PFSK-1 (cell line): ENCODE data around the gene HM13.

Source experiments
- FOXP2 ChIP-seq: optimal IDR thresholded peaks from 2 replicates; pipeline ENCODE3; 2011; ENCODE audit warnings: borderline replicate concordance, control low read depth, inconsistent platforms; ENCODE audit not compliant: insufficient read depth; ENCODE audit errors: extremely low read length, extremely low read depth
- POLR2AphosphoS5 ChIP-seq: IDR thresholded peaks from 2 replicates; pipeline ENCODE4 v1.6.1; 2012; ENCODE audit warnings: low read depth, mild to moderate bottlenecking, control low read depth, low read length, moderate library complexity
- REST ChIP-seq, 2 experiments: IDR thresholded peaks; 2 replicates each; pipeline versions ENCODE4 v1.6.1 to v1.8.0; 2011 to 2012; ENCODE audit warnings: low read depth in 2 of 2, low read length in 2 of 2, control low read depth in 1 of 2, inconsistent platforms in 1 of 2, mild to moderate bottlenecking in 1 of 2, moderate library complexity in 1 of 2; ENCODE audit not compliant: insufficient read depth in 1 of 2
- SIN3A ChIP-seq: IDR thresholded peaks from 2 replicates; pipeline ENCODE4 v1.6.1; 2012; ENCODE audit warnings: mild to moderate bottlenecking, low read length, moderate library complexity, borderline replicate concordance; ENCODE audit not compliant: insufficient read depth
- TAF1 ChIP-seq: IDR thresholded peaks from 2 replicates; pipeline ENCODE4 v1.6.1; 2012; ENCODE audit warnings: low read length, control low read depth, borderline replicate concordance; ENCODE audit not compliant: insufficient read depth

HM13 gene

GRCh38 chr20:31538326-31538725, 24.1 kb downstream of the HM13 start:
- TF ChIP-seq SIN3A (no peak), REST (IDR thresholded peaks at IDR 0.05; ENCODE audit: insufficient read depth in 1 of 2, low read depth in 2 of 2, low read length in 2 of 2) (no peak), FOXP2 (no peak), POLR2AphosphoS5 (no peak), TAF1 (no peak)

GRCh38 chr20:31540406-31540805, 26.2 kb downstream of the HM13 start:
- TF ChIP-seq REST (IDR thresholded peaks at IDR 0.05; ENCODE audit: insufficient read depth in 1 of 2, low read depth in 2 of 2, low read length in 2 of 2) (no peak), SIN3A (no peak), TAF1 (no peak), FOXP2 (no peak), POLR2AphosphoS5 (no peak)

GRCh38 chr20:31542201-31542842, 28.1 kb downstream of the HM13 start:
- TF ChIP-seq REST (IDR thresholded peaks at IDR 0.05; ENCODE audit: insufficient read depth in 1 of 2, low read depth in 2 of 2, low read length in 2 of 2) (no peak), POLR2AphosphoS5 (no peak)

- TF ChIP-seq TAF1: no peak
- TF ChIP-seq SIN3A: no peak
- no peak for TF ChIP-seq POLR2AphosphoS5
Measured at GRCh38 chr20:31542963-31543362, 28.7 kb downstream of the HM13 start.

GRCh38 chr20:31543966-31544598, 29.8 kb downstream of the HM13 start:
- TF ChIP-seq POLR2AphosphoS5 (0 out of 2 replicates have a peak, but pooled peaks have one; percentile 8), TAF1 (no peak), REST (IDR thresholded peaks at IDR 0.05; ENCODE audit: insufficient read depth in 1 of 2, low read depth in 2 of 2, low read length in 2 of 2) (no peak), FOXP2 (no peak)

- TF ChIP-seq TAF1 (no peak), FOXP2 (no peak), REST (IDR thresholded peaks at IDR 0.05; ENCODE audit: insufficient read depth in 1 of 2, low read depth in 2 of 2, low read length in 2 of 2) (no peak), SIN3A (no peak), POLR2AphosphoS5 (no peak)
Measured at GRCh38 chr20:31544600-31544999, 30.4 kb downstream of the HM13 start.
